DND-41 (cell line): ENCODE results near the gene CCL4.
A peak's percentile ranks its signal among the peaks of the same experiment; 100 is the strongest.
"Not testable (repeated sequence)": the region's sequence is repeated elsewhere in the genome, so short reads cannot be mapped to it uniquely, and the experiment has no call there.

ENCODE experiments used
- ATAC-seq: fragments of 200-7000 bp; cut with Tn5 transposase; 3 replicates; pipeline ENCODE4 v1.9.1; 2021; ENCODE audit warnings: low read depth; ENCODE audit not compliant: insufficient read depth
- DNase-seq: peaks from one replicate; pipeline ENCODE4 v3.0.0-alpha.2; 2020
- H2AFZ ChIP-seq: 2 replicates; pipeline ENCODE4 v1.6.0; 2012; ENCODE audit warnings: low read depth, low read length
- H3K27ac ChIP-seq: 2 replicates; pipeline ENCODE4 v1.5.1; 2012; ENCODE audit warnings: low read length, inconsistent platforms
- H3K27me3 ChIP-seq: fragments of 200-600 bp; sonication (generic); 2 replicates; pipeline ENCODE4 v1.6.0; 2012; ENCODE audit warnings: low read length, mild to moderate bottlenecking, inconsistent platforms; ENCODE audit not compliant: insufficient read depth, poor library complexity
- H3K36me3 ChIP-seq: 2 replicates; pipeline ENCODE4 v1.5.1; 2012; ENCODE audit warnings: low read length, inconsistent platforms; ENCODE audit not compliant: insufficient read depth
- H3K4me1 ChIP-seq: 2 replicates; pipeline ENCODE4 v1.5.1; 2012; ENCODE audit warnings: mild to moderate bottlenecking, low read length; ENCODE audit not compliant: insufficient read depth
- H3K4me2 ChIP-seq: 2 replicates; pipeline ENCODE4 v1.6.0; 2012; ENCODE audit warnings: mild to moderate bottlenecking, moderate library complexity, low read length, inconsistent platforms; ENCODE audit not compliant: insufficient read depth
- H3K4me3 ChIP-seq, 2 experiments: fragments of 200-600 bp in 1 of 2; shearing (Covaris generic) in 1 of 2; 2 replicates each; pipeline ENCODE4 v1.5.1; 2012 to 2016; ENCODE audit warnings: inconsistent platforms in 2 of 2, low read length in 2 of 2, mild to moderate bottlenecking in 2 of 2, low read depth in 1 of 2, moderate library complexity in 1 of 2
- H3K79me2 ChIP-seq: 2 replicates; pipeline ENCODE4 v1.6.0; 2012; ENCODE audit warnings: low read length, inconsistent platforms; ENCODE audit not compliant: insufficient read depth
- H3K9ac ChIP-seq: 2 replicates; pipeline ENCODE4 v1.6.0; 2012; ENCODE audit warnings: low read depth, mild to moderate bottlenecking, inconsistent platforms, low read length, moderate library complexity
- H3K9me3 ChIP-seq: 2 replicates; pipeline ENCODE4 v1.5.1; 2012; ENCODE audit warnings: low read length, moderate library complexity, mild to moderate bottlenecking, inconsistent platforms; ENCODE audit not compliant: insufficient read depth, severe bottlenecking
- H4K20me1 ChIP-seq: 2 replicates; pipeline ENCODE4 v1.6.0; 2012; ENCODE audit warnings: low read length; ENCODE audit not compliant: insufficient read depth
- CTCF ChIP-seq: IDR thresholded peaks from 2 replicates; pipeline ENCODE4 v1.5.1; 2012; ENCODE audit warnings: borderline replicate concordance, low read length, moderate library complexity, mild to moderate bottlenecking; ENCODE audit not compliant: poor library complexity, severe bottlenecking; ENCODE audit errors: extremely low read depth
- EZH2 ChIP-seq: IDR thresholded peaks from 3 replicates; pipeline ENCODE4 v1.6.1; 2012; ENCODE audit warnings: borderline replicate concordance, low read depth, mild to moderate bottlenecking, moderate library complexity, low read length, inconsistent platforms; ENCODE audit not compliant: severe bottlenecking

Gene CCL4

GRCh38 chr17:36103401-36103975, at the start of gene CCL4:
Gene CCL4, plus strand, starts transcription at chr17:36103827. Its CDS starts 79 bp downstream, at chr17:36103906.
- not testable (repeated sequence) for H3K4me2 ChIP-seq, DNase-seq, H3K79me2 ChIP-seq, H3K27ac ChIP-seq, H3K27me3 ChIP-seq, H3K4me1 ChIP-seq, H3K4me3 ChIP-seq, H3K9me3 ChIP-seq, H3K9ac ChIP-seq, H3K36me3 ChIP-seq, H2AFZ ChIP-seq, H4K20me1 ChIP-seq
- ATAC-seq: peak; percentile 40

- Histone ChIP-seq H3K27me3 (no peaks in the 10 kb centered on the region), H3K4me2 (no peak overlapping the region), H3K9ac (no peak overlapping the region), H4K20me1 (no peaks in the 10 kb centered on the region), H3K9me3 (peaks cover under 1% of the 10 kb centered on the region), H3K4me1 (no peaks in the 10 kb centered on the region), H3K4me3 (no peak overlapping the region), H2AFZ (no peak overlapping the region), H3K36me3 (no peaks in the 10 kb centered on the region), H3K27ac (no peak overlapping the region), H3K79me2 (no peaks in the 10 kb centered on the region)
- no peak for TF ChIP-seq EZH2
- TF ChIP-seq CTCF: no peak
- DNase-seq (no peak), ATAC-seq (no peak)
Observed at GRCh38 chr17:36055171-36055570, 48.5 kb upstream of the CCL4 start.

GRCh38 chr17:36055921-36056520, 47.6 kb upstream of the CCL4 start:
- no peaks in the 10 kb centered on the region for H3K79me2 ChIP-seq

More at GRCh38 chr17:36055921-36056520, 47.6 kb upstream of the CCL4 start:
- TF ChIP-seq EZH2: no peak
- no peak for TF ChIP-seq CTCF
- Histone ChIP-seq H3K9me3 (no peaks in the 10 kb centered on the region), H4K20me1 (no peaks in the 10 kb centered on the region), H3K4me1 (no peaks in the 10 kb centered on the region), H3K27me3 (no peaks in the 10 kb centered on the region), H3K4me2 (no peak overlapping the region), H3K4me3 (no peak overlapping the region), H3K9ac (no peak overlapping the region), H2AFZ (no peak overlapping the region), H3K27ac (no peak overlapping the region), H3K36me3 (no peaks in the 10 kb centered on the region)
- DNase-seq: no peak
- no peak for ATAC-seq
